Activated CD4-positive, alpha-beta T cell treated with anti-CD3 and anti-CD28 coated beads, Interleukin-2, amount 50 U/mL, for 16 hours (primary cell): ENCODE results near the gene GGA1.

Experiments
- DNase-seq: peaks from one replicate; pipeline ENCODE4 v3.0.0-alpha.2; 2020

Gene GGA1

GRCh38 chr22:37676736-37677492 is 68.3 kb downstream of the GGA1 start:
- peak; percentile 96 for DNase-seq

GRCh38 chr22:37677493-37677974 is 68.9 kb downstream of the GGA1 start:
- no peak for DNase-seq

- DNase-seq, result no peak
These were observed 69.7 kb downstream of the GGA1 start for GRCh38 chr22:37678372-37678771.

- no peak for DNase-seq
These were observed 71.0 kb downstream of the GGA1 start for GRCh38 chr22:37679670-37680069.

- DNase-seq, result no peak
These were observed 71.7 kb downstream of the GGA1 start for GRCh38 chr22:37680191-37680851.

- DNase-seq, result no peak
These were observed 72.4 kb downstream of the GGA1 start for GRCh38 chr22:37681001-37681424.

GRCh38 chr22:37681556-37682049 is 73.0 kb downstream of the GGA1 start:
- peak; percentile 83 for DNase-seq
